ENCODE measurements around the gene HILPDA. TPM values are rescaled to one million over a fixed set of nuclear protein-coding genes. Genes with fewer than 3 reads are reported as not detected.
A peak's percentile ranks its signal among the peaks of the same experiment; 100 is the strongest.

Gene HILPDA
- total RNA-seq, 2 experiments from 2014 or later = 22.4 to 33.9 TPM

GRCh38 chr7:128443831-128444600 is 11.7 kb upstream of the HILPDA start:
- no peak overlapping the region for H3K4me2 ChIP-seq (ENCODE audit: low read length)
- no peaks in the 10 kb centered on the region for H3K9me3 ChIP-seq (ENCODE audit: low read length)
- BruUV-seq (replicated peaks) = no TSS peak
- ChIA-PET CTCF (ENCODE audit: unreplicated experiment) (interaction anchor here (0.6 to 1.7 kb wide), 2 partner anchors 11 to 16 kb away, joined by 3 to 6 read pairs; no protein-coding TSS in a partner anchor), POLR2A (interaction anchor here (0.7 to 1.3 kb wide), 5 partner anchors 9 to 28 kb away, joined by 3 to 5 read pairs (median 3); no protein-coding TSS in a partner anchor)
- intact Hi-C loops (cut with micrococcal nuclease; ENCODE audit: unreplicated experiment) = no loop called here
- H3K9me2 ChIP-seq (ENCODE audit: insufficient read depth, low read length) = no peaks in the 10 kb centered on the region
- peaks cover 11% of the 10 kb centered on the region for H3K4me1 ChIP-seq (ENCODE audit: insufficient read depth, low read length, poor library complexity, severe bottlenecking)
- H2AFZ ChIP-seq (ENCODE audit: low read length) = 0 out of 2 replicates have a peak overlapping the region, but pooled peaks have one; percentile 9
- H3K79me2 ChIP-seq (ENCODE audit: insufficient read depth, low read depth, low read length) = no peaks in the 10 kb centered on the region
- no peak for TF ChIP-seq CTCF (conservative IDR thresholded peaks at IDR 0.05; ENCODE audit: low read length)
- TF ChIP-seq EZH2phosphoT487 (IDR thresholded peaks at IDR 0.05; ENCODE audit: borderline replicate concordance, low read depth, low read length) = no peak
- no peak overlapping the region for H3K27ac ChIP-seq (ENCODE audit: low read depth, low read length, poor library complexity, severe bottlenecking)
- H3K36me3 ChIP-seq (ENCODE audit: insufficient read depth, low read length) = no peaks in the 10 kb centered on the region
- H4K20me1 ChIP-seq (ENCODE audit: insufficient read depth, low read length) = no peaks in the 10 kb centered on the region
- DNase-seq (ENCODE audit: low spot score) = no peak
- no peak overlapping the region for H3K4me3 ChIP-seq (ENCODE audit: low read depth, low read length, poor library complexity, severe bottlenecking)

- no peaks in the 10 kb centered on the region for H3K9me2 ChIP-seq (ENCODE audit: insufficient read depth, low read length)
- no peak overlapping the region for H3K4me2 ChIP-seq (ENCODE audit: low read length)
- peaks cover 11% of the 10 kb centered on the region for H3K4me1 ChIP-seq (ENCODE audit: insufficient read depth, low read length, poor library complexity, severe bottlenecking)
- no peak overlapping the region for H3K27ac ChIP-seq (ENCODE audit: low read depth, low read length, poor library complexity, severe bottlenecking)
- BruUV-seq (replicated peaks) = no TSS peak
- no peaks in the 10 kb centered on the region for H4K20me1 ChIP-seq (ENCODE audit: insufficient read depth, low read length)
- no peak for DNase-seq (ENCODE audit: low spot score)
- no peaks in the 10 kb centered on the region for H3K9me3 ChIP-seq (ENCODE audit: low read length)
- intact Hi-C loops (cut with micrococcal nuclease; ENCODE audit: unreplicated experiment) = no loop called here
- no peaks in the 10 kb centered on the region for H3K36me3 ChIP-seq (ENCODE audit: insufficient read depth, low read length)
- no peak overlapping the region for H2AFZ ChIP-seq (ENCODE audit: low read length)
- no peak overlapping the region for H3K4me3 ChIP-seq (ENCODE audit: low read depth, low read length, poor library complexity, severe bottlenecking)
- H3K79me2 ChIP-seq (ENCODE audit: insufficient read depth, low read depth, low read length) = no peaks in the 10 kb centered on the region
- ChIA-PET POLR2A (interaction anchor here (0.5 to 0.9 kb wide), 2 partner anchors 9 to 88 kb away, joined by 3 to 4 read pairs; no protein-coding TSS in a partner anchor), CTCF (ENCODE audit: unreplicated experiment) (no interaction called here)
- TF ChIP-seq CTCF (conservative IDR thresholded peaks at IDR 0.05; ENCODE audit: low read length) = no peak
- no peak for TF ChIP-seq EZH2phosphoT487 (IDR thresholded peaks at IDR 0.05; ENCODE audit: borderline replicate concordance, low read depth, low read length)
Observed at GRCh38 chr7:128446306-128446705, 9.4 kb upstream of the HILPDA start.
